ENCODE measurements around the gene AMH. TPM values are rescaled to one million over a fixed set of nuclear protein-coding genes. Genes with fewer than 3 reads are reported as not detected.
A peak's percentile ranks its signal among the peaks of the same experiment; 100 is the strongest.

AMH gene
- total RNA-seq, 2 donors from 2014 or later: 0.50 to 2.7 TPM

- Mint-ChIP-seq H3K4me1 (peaks cover 21% of the 10 kb centered on the region), H3K27ac (no peak overlapping the region), H3K4me3 (peak overlapping the region; percentile 93), H3K36me3 (ENCODE audit: low read depth) (peaks cover 2% of the 10 kb centered on the region), H3K27me3 (no peaks in the 10 kb centered on the region)
- ATAC-seq (no peak), DNase-seq (no peak)
- no peaks in the 10 kb centered on the region for H3K9me3 ChIP-seq (ENCODE audit: control insufficient read depth, low read length, poor library complexity, severe bottlenecking)
Observed at GRCh38 chr19:2287585-2288337, 38.6 kb downstream of the AMH start.

DNA sequence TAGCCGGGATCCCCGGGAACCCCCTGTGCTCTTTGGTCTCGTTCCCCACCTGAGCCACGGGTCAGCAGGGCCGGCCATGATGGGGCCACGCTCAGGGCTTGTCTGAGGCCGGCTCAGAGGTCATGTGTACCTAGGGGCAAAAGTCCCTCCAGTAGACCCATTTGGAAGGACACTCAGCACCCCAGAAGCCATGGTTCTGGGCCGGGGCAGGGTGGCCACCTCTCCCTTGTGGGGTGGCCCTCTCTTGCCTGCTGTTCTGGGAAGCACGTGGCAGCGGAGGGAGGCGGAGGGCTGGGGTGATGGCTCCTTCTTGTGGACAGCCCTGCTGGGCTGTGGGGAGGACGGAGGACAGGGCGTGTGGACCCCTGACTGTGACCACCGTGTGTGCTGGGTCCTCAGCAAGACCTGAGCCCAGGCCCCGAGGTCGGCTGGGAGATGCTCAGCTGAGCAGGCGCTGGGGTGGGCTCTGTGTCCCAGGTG lies 39.3 kb downstream of the AMH start:
- Mint-ChIP-seq H3K27ac (no peak overlapping the region), H3K27me3 (no peaks in the 10 kb centered on the region), H3K4me1 (peaks cover 21% of the 10 kb centered on the region), H3K4me3 (peak overlapping the region; percentile 93), H3K36me3 (ENCODE audit: low read depth) (peaks cover 2% of the 10 kb centered on the region)
- ATAC-seq (no peak), DNase-seq (no peak)
- H3K9me3 ChIP-seq (ENCODE audit: control insufficient read depth, low read length, poor library complexity, severe bottlenecking): no peaks in the 10 kb centered on the region

GRCh38 chr19:2288818-2289713 lies 39.9 kb downstream of the AMH start:
- H3K9me3 ChIP-seq (ENCODE audit: control insufficient read depth, low read length, poor library complexity, severe bottlenecking): no peaks in the 10 kb centered on the region
- H3K27me3 Mint-ChIP-seq: no peaks in the 10 kb centered on the region
- H3K27ac Mint-ChIP-seq: peak overlapping the region; percentile 82
- peaks cover 25% of the 10 kb centered on the region for H3K4me1 Mint-ChIP-seq
- H3K4me3 Mint-ChIP-seq: peak overlapping the region; percentile 93
- ATAC-seq (peak; percentile 12), DNase-seq (no peak)
- peaks cover 2% of the 10 kb centered on the region for H3K36me3 Mint-ChIP-seq (ENCODE audit: low read depth)

DNA sequence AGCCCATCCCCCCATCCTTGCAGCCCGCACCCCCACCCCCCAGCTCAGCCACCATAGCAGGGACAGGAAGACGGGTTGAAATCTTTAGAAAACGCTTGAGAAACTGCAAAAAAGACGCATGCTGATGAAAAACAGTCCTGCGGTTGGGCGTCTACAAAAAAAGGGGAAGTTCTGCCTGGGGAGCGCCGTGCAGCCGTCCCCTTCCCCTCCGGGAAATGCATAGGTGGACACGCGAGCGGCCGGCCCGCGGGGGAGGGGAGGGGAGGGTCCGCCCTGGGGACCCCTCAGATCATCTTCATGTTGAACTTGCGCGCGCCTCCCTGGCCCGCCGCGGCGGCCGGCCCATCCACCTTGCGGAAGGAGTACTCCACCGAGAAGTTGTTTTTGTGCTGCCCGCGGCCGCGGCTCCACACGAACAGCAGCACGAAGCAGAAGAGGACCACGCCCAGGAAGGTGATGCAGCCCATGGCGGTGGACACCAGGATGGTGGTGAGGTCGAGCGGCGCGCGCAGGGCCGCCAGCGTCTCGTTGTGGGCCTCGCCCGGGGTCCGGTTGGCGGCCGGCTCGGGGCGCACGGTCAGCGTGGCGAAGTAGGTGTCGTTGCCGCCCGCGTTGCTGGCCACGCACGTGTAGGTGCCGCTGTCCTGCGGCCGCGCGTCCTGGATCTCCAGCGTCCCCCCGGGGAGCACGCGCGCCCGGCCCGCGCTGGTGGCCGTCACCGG lies 40.8 kb downstream of the AMH start:
- no peaks in the 10 kb centered on the region for H3K9me3 ChIP-seq (ENCODE audit: control insufficient read depth, low read length, poor library complexity, severe bottlenecking)
- DNase-seq: no peak
- Mint-ChIP-seq H3K27ac (peak overlapping the region; percentile 82), H3K27me3 (no peaks in the 10 kb centered on the region), H3K4me3 (peak overlapping the region; percentile 93), H3K4me1 (peaks cover 26% of the 10 kb centered on the region), H3K36me3 (ENCODE audit: low read depth) (peaks cover 2% of the 10 kb centered on the region)
- peak; percentile 76 for ATAC-seq

- Mint-ChIP-seq H3K4me3 (peak overlapping the region; percentile 93), H3K4me1 (peaks cover 26% of the 10 kb centered on the region), H3K36me3 (ENCODE audit: low read depth) (peaks cover 2% of the 10 kb centered on the region), H3K27me3 (no peaks in the 10 kb centered on the region), H3K27ac (peak overlapping the region; percentile 82)
- H3K9me3 ChIP-seq (ENCODE audit: control insufficient read depth, low read length, poor library complexity, severe bottlenecking): no peaks in the 10 kb centered on the region
- DNase-seq (no peak), ATAC-seq (peak; percentile 29)
Observed at GRCh38 chr19:2290441-2291184, 41.5 kb downstream of the AMH start.

GRCh38 chr19:2291185-2291751 lies 42.1 kb downstream of the AMH start:
- Mint-ChIP-seq H3K4me1 (peaks cover 26% of the 10 kb centered on the region), H3K27ac (no peak overlapping the region), H3K36me3 (ENCODE audit: low read depth) (peaks cover 2% of the 10 kb centered on the region), H3K4me3 (peak overlapping the region; percentile 93), H3K27me3 (no peaks in the 10 kb centered on the region)
- ATAC-seq (no peak), DNase-seq (no peak)
- H3K9me3 ChIP-seq (ENCODE audit: control insufficient read depth, low read length, poor library complexity, severe bottlenecking): no peaks in the 10 kb centered on the region

GRCh38 chr19:2294687-2295335 lies 45.7 kb downstream of the AMH start:
- H3K36me3 Mint-ChIP-seq (ENCODE audit: low read depth): peaks cover 2% of the 10 kb centered on the region
- no peak overlapping the region for H3K4me3 Mint-ChIP-seq
- H3K27me3 Mint-ChIP-seq: no peaks in the 10 kb centered on the region
- peaks cover 10% of the 10 kb centered on the region for H3K4me1 Mint-ChIP-seq
- no peaks in the 10 kb centered on the region for H3K9me3 ChIP-seq (ENCODE audit: control insufficient read depth, low read length, poor library complexity, severe bottlenecking)
- ATAC-seq (no peak), DNase-seq (no peak)
- H3K27ac Mint-ChIP-seq: no peak overlapping the region

DNA sequence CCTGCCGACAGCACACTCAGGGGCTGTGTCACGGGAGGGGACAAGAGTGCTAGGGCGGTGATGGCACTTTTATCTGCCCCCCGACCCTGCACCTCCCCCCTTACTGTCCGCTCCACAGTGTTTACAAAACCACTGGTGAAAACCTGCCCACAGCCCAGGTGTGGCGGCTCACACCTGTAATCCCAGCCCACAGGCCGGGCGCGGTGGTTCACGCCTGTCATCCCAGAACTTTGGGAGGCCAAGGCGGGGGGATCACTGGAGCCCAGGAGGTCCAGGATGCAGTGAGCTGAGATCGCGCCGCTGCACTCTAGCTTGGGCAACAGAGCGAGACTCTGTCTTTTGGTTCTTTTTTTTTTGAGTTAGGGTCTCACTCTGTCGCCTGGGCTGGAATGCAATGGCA lies 47.0 kb downstream of the AMH start:
- peaks cover 8% of the 10 kb centered on the region for H3K4me1 Mint-ChIP-seq
- H3K27me3 Mint-ChIP-seq: no peaks in the 10 kb centered on the region
- H3K36me3 Mint-ChIP-seq (ENCODE audit: low read depth): no peaks in the 10 kb centered on the region
- no peak overlapping the region for H3K27ac Mint-ChIP-seq
- ATAC-seq (no peak), DNase-seq (no peak)
- H3K9me3 ChIP-seq (ENCODE audit: control insufficient read depth, low read length, poor library complexity, severe bottlenecking): no peaks in the 10 kb centered on the region
- H3K4me3 Mint-ChIP-seq: no peak overlapping the region

- DNase-seq (no peak), ATAC-seq (no peak)
- Mint-ChIP-seq H3K36me3 (ENCODE audit: low read depth) (peaks cover 2% of the 10 kb centered on the region), H3K4me1 (peaks cover 9% of the 10 kb centered on the region), H3K4me3 (no peak overlapping the region), H3K27ac (no peak overlapping the region), H3K27me3 (peaks cover 22% of the 10 kb centered on the region)
- no peaks in the 10 kb centered on the region for H3K9me3 ChIP-seq (ENCODE audit: control insufficient read depth, low read length, poor library complexity, severe bottlenecking)
Observed at GRCh38 chr19:2300533-2300932, 51.4 kb downstream of the AMH start.
